ENCODE data around the gene GJC1.

Gene GJC1

GRCh38 chr17:44775838-44776621 is 54.1 kb downstream of the GJC1 start:
- DNase-seq = no peak

- DNase-seq = peak; percentile 5
These were observed 54.8 kb downstream of the GJC1 start for GRCh38 chr17:44775136-44775837.

- DNase-seq = peak; percentile 38
These were observed 55.6 kb downstream of the GJC1 start for GRCh38 chr17:44774271-44775135.

DNA sequence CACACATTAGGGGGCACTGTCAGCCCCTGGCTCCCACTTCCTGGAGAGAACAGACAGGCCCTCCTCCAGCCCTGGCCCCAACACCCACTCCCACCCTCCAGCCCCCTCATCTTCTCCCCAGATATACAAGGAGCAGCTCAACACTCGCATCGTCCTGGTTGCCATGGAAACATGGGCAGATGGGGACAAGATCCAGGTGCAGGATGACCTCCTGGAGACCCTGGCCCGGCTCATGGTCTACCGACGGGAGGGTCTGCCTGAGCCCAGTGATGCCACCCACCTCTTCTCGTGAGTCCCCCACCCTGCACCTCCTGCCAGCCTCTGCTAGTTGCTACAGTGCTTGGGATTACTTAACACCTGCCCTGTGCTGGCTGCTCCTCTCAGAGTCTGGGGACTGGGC is 56.9 kb downstream of the GJC1 start:
- no peak for DNase-seq

DNA sequence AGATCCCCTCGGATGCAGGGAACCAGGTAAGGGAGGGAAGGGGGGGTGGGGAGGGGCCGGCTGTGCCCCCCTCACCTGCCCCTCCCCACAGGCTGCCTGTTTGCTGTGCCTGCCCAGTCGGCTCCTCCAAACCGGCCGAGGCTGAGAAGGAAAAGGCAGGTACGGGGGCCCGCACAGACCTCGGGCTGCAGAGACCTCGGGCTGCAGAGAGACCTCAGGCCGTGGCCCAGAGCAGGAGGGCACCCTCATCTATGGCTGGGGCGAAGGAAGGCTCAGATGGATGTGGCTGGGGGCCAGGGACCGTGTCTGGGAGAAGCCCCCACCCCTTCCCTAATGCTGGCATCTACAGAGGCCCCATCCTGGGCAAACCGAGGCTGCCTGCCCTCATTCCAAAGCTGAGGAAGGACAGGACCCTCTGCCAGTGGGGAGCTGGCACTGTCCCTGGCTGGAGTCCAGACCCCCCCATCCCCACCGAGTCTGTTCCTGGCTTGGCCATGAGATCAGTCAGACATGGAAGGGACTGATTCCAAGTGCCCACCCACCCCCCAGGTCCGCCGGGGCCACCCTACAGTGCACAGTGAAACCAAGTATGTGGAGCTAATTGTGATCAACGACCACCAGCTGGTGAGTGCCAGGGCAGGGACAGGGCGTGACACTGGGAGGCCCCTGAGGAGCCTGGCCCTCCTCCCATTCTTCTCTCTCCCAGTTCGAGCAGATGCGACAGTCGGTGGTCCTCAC is 57.6 kb downstream of the GJC1 start:
- DNase-seq = no peak

- no peak for DNase-seq
These were observed 59.7 kb downstream of the GJC1 start for GRCh38 chr17:44770166-44770925.

DNA sequence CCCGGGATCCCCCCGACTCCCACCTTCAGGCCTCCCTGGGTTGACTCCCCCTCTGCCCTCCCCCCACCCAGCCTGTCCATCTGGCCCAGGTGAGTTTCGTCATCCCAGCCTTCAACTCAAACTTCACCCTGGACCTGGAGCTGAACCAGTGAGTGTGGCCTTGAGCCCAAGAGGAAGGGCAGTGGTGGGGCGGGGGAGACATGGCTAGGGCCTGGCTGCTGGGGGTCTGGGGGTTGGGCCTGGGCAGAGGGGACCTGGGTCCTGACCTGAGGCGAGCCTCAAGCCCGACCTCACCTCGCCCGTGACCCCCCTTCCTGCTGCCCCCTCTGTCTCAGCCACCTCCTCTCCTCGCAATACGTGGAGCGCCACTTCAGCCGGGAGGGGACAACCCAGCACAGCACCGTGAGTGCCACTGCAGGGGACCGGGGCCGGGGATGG is 60.4 kb downstream of the GJC1 start:
- DNase-seq = no peak

- no peak for DNase-seq
These were observed 60.9 kb downstream of the GJC1 start for GRCh38 chr17:44769230-44769629.

DNA sequence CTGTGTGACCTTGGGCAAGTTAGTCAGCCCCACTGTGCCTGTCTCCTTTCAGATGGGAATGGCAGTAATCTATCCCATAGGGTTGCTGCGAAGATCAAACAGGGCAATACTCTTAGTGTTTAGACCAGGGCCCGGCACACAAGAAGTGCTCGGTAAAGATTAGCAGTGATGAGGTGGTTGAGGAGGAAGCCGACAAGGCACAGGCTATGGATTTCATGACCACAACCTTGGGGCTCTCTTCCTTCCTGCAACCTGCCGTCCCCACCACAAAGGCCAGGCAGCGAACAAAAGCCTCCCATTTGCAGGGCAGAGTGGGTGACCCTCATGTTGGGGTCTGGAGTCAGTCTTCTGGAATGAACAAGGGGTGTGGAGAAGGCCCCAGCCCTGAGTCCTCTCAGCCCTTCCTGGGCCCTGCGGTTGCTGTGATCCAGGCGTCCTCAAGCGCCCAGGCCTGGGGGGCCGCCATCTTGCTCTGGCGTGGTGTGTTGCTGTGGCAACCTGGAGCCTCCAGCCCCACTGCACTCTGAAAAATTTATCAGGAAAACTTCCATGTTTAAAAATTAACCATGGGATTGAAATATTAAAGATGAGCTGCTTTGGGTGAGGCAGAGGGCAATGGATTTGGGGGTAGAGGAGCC is 61.5 kb downstream of the GJC1 start:
- DNase-seq = no peak

DNA sequence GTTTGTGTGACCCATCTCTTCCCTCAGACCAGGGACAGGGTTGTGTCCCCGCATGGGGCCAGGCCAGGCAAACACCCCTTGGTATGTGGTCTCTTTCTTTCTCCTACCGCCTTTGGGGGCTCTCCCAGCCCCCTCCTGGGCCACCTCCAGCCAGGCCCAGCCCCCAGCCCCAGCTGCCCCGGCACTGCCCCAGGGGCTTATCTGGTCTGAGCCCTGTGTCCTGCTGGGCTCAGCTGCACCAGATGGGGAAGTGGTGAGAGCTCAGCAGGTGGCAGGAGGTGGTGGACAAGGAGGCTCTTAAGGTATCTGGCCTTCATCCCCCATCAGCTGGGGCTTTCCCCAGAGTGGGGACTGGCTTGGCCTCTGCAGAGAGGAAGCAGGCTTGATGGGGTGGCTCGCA is 62.6 kb downstream of the GJC1 start:
- DNase-seq = no peak

DNA sequence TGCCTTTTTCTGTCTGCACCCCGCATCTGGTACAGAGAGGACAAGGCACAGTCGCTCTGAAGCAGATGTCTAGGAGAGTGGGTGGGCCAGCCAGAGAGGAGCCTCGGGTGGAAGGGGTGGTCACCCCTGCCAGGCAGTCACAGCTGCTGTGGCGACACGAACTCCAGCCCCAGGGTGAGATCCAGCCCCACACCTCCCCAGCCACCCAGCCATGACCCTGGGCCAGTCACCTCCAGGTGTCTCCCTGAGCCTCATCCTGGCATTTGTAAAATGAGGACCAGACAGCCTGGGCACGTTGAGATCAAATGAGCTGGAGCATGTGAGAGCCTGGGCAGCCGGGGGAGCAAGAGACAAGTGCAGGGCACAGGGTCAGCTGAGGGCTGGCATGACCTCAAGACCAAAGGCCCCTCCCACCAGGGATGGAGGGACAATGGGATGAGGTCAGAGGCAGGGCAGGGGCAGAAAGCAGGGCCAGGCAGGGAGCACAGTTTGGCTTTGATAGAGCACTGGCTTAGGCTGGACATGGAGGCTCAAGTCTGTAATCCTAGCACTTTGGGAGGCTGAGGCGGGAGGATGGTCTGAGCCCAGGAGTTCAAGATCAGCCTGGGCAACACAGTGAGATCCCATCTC is 63.6 kb downstream of the GJC1 start:
- DNase-seq = no peak

- DNase-seq = no peak
These were observed 64.1 kb downstream of the GJC1 start for GRCh38 chr17:44765965-44766364.

- DNase-seq = no peak
These were observed 66.9 kb downstream of the GJC1 start for GRCh38 chr17:44763170-44763569.

- no peak for DNase-seq
These were observed 67.9 kb downstream of the GJC1 start for GRCh38 chr17:44761932-44762810.

DNA sequence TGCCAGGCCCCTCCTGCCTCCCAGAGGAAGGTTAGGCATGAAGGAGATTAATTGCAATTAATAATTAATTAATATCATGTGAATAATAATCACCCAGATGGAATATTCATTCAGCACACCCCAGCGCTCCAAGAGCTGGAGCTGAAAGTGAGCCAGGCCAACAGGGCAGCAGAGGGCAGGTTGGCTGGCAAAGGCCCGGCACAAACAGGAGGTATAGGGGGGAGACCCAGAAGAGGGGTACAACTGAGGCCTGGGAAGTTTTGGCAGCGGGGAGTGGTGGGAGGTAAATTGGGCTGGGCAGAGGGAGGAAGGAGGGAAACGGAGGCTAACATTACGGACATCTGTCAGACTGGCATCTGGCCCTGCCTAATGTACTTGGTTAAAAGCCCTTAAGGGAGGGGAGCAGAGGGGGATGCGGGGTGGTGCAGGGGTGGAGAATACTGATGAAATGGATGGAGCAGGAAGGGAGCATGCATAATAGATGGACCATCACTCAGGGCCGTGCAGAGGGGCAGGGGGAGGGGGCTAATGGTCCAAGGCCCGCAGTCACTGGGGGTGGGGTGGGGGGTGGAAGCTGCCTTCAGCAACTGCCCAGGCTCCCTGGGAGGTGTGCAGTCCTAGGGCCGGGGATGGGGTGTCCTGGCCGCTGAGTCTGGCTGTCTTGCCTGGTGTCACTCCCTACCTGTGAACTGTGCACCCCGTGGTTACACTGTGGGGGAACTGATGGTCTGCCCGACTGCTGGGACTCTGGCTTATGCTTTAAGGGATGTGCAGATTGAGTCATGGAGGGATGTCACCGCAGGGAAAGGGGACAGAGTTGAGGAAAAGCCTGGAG is 69.4 kb downstream of the GJC1 start:
- DNase-seq = peak; percentile 29

DNA sequence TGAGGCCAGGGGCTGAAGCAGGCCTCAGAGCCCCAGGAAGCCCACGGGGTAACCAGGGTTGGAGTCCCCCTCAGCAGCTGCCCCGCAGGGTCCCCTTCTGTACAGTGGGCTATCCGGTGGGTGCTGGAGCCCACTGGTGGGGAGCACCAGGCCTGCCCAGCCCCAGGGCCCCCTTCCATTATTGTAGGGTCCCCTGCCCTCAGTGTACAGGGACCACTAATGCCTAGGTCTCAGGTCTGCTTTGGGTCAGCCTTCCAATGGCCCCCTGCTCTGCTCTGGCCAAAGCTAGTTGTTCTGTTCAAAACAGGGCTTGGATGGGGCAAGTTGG is 70.2 kb downstream of the GJC1 start:
- no peak for DNase-seq

DNA sequence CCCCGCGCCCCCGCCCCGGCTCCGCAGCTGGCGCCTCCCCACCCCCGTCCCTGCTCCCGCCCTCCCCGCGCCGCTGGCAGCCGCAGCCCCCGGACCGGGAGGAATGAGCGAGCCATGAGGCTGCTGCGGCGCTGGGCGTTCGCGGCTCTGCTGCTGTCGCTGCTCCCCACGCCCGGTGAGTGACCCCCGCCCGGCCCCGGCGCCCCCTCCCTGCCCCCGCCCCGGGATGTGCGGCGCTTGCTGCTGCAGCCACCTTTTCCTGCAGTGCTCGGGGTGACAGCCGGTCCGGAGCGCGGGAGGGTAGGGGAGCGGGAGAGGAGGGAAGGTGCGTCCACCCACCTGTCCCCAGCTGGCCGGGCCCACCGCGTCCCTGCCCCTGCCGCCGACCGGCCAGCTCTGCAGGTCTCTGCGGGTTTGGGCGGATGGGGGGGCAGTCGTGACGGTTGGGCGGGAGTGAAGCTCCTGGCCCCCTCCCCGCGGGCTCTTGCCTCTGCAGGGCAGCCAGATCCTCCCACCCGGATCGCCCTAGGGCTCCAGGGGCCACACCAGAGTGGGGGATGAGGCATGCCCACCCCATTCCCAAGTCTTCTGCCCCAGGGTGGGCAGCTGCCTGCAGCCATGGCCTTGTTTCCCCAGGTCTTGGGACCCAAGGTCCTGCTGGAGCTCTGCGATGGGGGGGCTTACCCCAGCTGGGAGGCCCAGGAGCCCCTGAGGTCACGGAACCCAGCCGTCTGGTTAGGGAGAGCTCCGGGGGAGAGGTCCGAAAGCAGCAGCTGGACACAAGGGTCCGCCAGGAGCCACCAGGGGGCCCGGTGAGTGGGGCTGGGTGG is 70.8 kb downstream of the GJC1 start:
- DNase-seq = no peak

DNA sequence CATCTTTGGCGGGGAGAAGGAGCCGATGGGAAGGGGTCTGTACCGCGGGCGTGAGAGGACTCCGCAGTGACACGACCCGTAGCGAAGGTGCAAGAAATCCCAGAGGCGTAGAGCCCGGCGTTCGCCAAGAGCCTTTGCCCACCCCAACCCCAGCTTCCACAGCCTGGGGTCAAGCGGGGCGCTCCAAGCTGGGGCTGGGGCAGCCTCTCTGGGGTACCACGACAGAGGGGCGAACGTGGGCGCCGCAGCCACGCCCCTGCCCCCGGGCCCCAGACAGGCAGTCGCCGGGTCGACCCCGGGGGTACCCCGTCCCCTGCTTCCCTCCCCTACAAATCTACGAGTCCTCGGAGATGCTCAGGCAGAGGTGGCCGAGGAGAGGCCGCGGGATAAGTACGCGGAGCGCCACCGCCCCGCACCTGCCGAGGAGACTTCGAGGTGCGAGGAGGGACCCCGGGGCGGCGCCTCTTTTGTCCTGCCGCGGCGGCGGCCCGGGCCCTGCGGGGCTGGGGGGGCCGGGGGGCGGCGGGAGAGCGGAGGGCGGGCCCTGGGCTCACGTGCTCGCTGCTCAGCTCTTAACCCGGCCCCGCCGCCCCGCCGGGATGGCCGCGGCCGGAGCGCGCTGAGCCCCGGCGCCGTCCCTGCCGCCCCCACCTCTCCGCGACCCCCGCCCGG is 71.5 kb downstream of the GJC1 start, which contains the start of gene ADAM11:
Gene ADAM11 (plus strand): TSS at position 575 of the 672 bp plus-strand sequence. CDS start 212 bp downstream, outside the sequence.
- DNase-seq = no peak

Data from NCI-H446 treated with DMSO at 0.1 percent for 48 hours (cell line).